Panc1 (cell line): ENCODE results near the gene FYN. TPM values are rescaled to one million over a fixed set of nuclear protein-coding genes. Genes with fewer than 3 reads are reported as not detected.

Experiments
- ATAC-seq: fragments of 200-7000 bp; cut with Tn5 transposase; 2 replicates; pipeline ENCODE4 v1.9.1; 2020; ENCODE audit warnings: mild to moderate bottlenecking, moderate library complexity
- BruUV-seq: library from RNA; stranded (reverse); fragments of 400-500 nt; replicated peaks from 2 replicates; lab custom pipeline; 2021; lab: Mats Ljungman, UMichigan
- CTCF ChIA-PET: fragments of 300-600 bp; sonication (Branson Sonifier 250); formaldehyde crosslinking; loops from one replicate; lab custom pipeline; 2022; ENCODE audit warnings: antibody characterized with exemption; lab: Charles Lee
- POLR2A ChIA-PET: fragments of 300-600 bp; sonication (Branson Sonifier 250); formaldehyde crosslinking; loops from one replicate; lab custom pipeline; 2022; ENCODE audit warnings: antibody characterized with exemption; lab: Charles Lee
- DNase-seq: peaks from one replicate; pipeline ENCODE4 v3.0.0-alpha.2; 2010; ENCODE audit warnings: low read depth, low spot score
- H3K27ac ChIP-seq: 2 replicates; pipeline ENCODE4 v1.5.1; 2011; ENCODE audit warnings: mild to moderate bottlenecking, low read length, inconsistent platforms
- H3K27me3 ChIP-seq: fragments of 200-500 bp; sonication (Bioruptor generic); 2 replicates; pipeline ENCODE4 v1.6.0; 2014; ENCODE audit warnings: low read length, inconsistent platforms; ENCODE audit not compliant: control insufficient read depth, insufficient read depth
- H3K36me3 ChIP-seq: fragments of 200-500 bp; sonication (Bioruptor generic); 2 replicates; pipeline ENCODE4 v1.5.1; 2014; ENCODE audit warnings: inconsistent platforms, mild to moderate bottlenecking, low read length, moderate library complexity; ENCODE audit not compliant: control insufficient read depth, insufficient read depth
- H3K4me1 ChIP-seq: 2 replicates; pipeline ENCODE4 v1.5.1; 2011; ENCODE audit warnings: inconsistent platforms, mild to moderate bottlenecking, low read length, moderate library complexity; ENCODE audit not compliant: control insufficient read depth, insufficient read depth
- H3K4me3 ChIP-seq, 2 experiments: 2 replicates each; pipeline ENCODE4 v1.5.1; 2011 to 2012; ENCODE audit warnings: low read depth in 2 of 2, low read length in 2 of 2, mild to moderate bottlenecking in 2 of 2, inconsistent platforms in 1 of 2, moderate library complexity in 1 of 2
- H3K9me3 ChIP-seq: fragments of 200-500 bp; sonication (Bioruptor generic); 2 replicates; pipeline ENCODE4 v1.5.1; 2014; ENCODE audit warnings: low read depth, mild to moderate bottlenecking, inconsistent platforms, low read length, moderate library complexity; ENCODE audit not compliant: control insufficient read depth, insufficient read depth
- CTCF ChIP-seq: fragments of 450-650 bp; IDR thresholded peaks from 2 replicates; pipeline ENCODE4 v1.5.1; 2017; ENCODE audit warnings: mild to moderate bottlenecking
- POLR2AphosphoS5 ChIP-seq: IDR thresholded peaks from 2 replicates; pipeline ENCODE4 v1.6.1; 2012; ENCODE audit warnings: mild to moderate bottlenecking, low read depth, low read length, moderate library complexity
- REST ChIP-seq, 2 experiments: IDR thresholded peaks; 2 replicates each; pipeline ENCODE4 v1.6.1; 2011 to 2012; ENCODE audit warnings: low read depth in 2 of 2, control low read depth in 1 of 2, low read length in 1 of 2, mild to moderate bottlenecking in 1 of 2, moderate library complexity in 1 of 2; ENCODE audit not compliant: insufficient read depth in 1 of 2
- SIN3A ChIP-seq: IDR thresholded peaks from 2 replicates; pipeline ENCODE4 v1.6.1; 2012; ENCODE audit warnings: low read depth, mild to moderate bottlenecking, low read length, moderate library complexity, borderline replicate concordance; ENCODE audit not compliant: insufficient read depth
- TCF7L2 ChIP-seq: IDR thresholded peaks from 2 replicates; pipeline ENCODE4 v1.6.1; 2011; ENCODE audit warnings: mild to moderate bottlenecking, low read depth, low read length, inconsistent platforms
- in situ Hi-C: cut with HindIII; loops from 2 replicates; pipeline ENCODE4 v1.10.0; 2016; ENCODE audit warnings: low sequenced_read_pairs, low pct_unique_long_range_greater_than_20kb
- intact Hi-C: fragments of 100-400 bp; cut with micrococcal nuclease; formaldehyde crosslinking; loops from one replicate; pipeline ENCODE4 v1.10.0; 2022; ENCODE audit not compliant: unreplicated experiment
- total RNA-seq: library from RNA; stranded (reverse); gene quantifications from one replicate; pipeline ENCODE4 v1.2.1, GENCODE V29; 2021; ENCODE audit not compliant: unreplicated experiment

FYN gene
- total RNA-seq, 1 experiment from 2014 or later: 4.2 TPM

- no peak overlapping the region for H3K27ac ChIP-seq
- H3K4me1 ChIP-seq: no peaks in the 10 kb centered on the region
- BruUV-seq: no TSS peak
- no peaks in the 10 kb centered on the region for H3K36me3 ChIP-seq
- ChIA-PET CTCF (no interaction called here), POLR2A (no interaction called here)
- intact Hi-C loops (no loop called here), in situ Hi-C loops (no loop called here)
- DNase-seq: no peak
- peaks cover 24% of the 10 kb centered on the region for H3K27me3 ChIP-seq
- no peaks in the 10 kb centered on the region for H3K9me3 ChIP-seq
- ATAC-seq: no peak
- no peak overlapping the region for H3K4me3 ChIP-seq
- TF ChIP-seq SIN3A: no peak
- no peak for TF ChIP-seq TCF7L2
- TF ChIP-seq CTCF: no peak
Measured at GRCh38 chr6:111832833-111833418, 40.3 kb downstream of the FYN start.

GRCh38 chr6:111831408-111831807 is 41.8 kb downstream of the FYN start:
- DNase-seq (no peak), ATAC-seq (no peak)
- no peak for TF ChIP-seq SIN3A
- TF ChIP-seq POLR2AphosphoS5: no peak
- no peak for TF ChIP-seq CTCF
- no peak for TF ChIP-seq TCF7L2
- TF ChIP-seq REST (IDR thresholded peaks at IDR 0.05; ENCODE audit: insufficient read depth in 1 of 2, low read depth in 2 of 2, low read length in 1 of 2): no peak
- Histone ChIP-seq H3K27me3 (peaks cover 31% of the 10 kb centered on the region), H3K4me1 (no peaks in the 10 kb centered on the region), H3K4me3 (no peak overlapping the region), H3K27ac (no peak overlapping the region), H3K9me3 (no peaks in the 10 kb centered on the region), H3K36me3 (no peaks in the 10 kb centered on the region)
- intact Hi-C loops: no loop called here
- in situ Hi-C loops: no loop called here
- ChIA-PET POLR2A (no interaction called here), CTCF (no interaction called here)
- no TSS peak for BruUV-seq
